ENCODE data around the gene S1PR4.

The S1PR4 gene

DNA sequence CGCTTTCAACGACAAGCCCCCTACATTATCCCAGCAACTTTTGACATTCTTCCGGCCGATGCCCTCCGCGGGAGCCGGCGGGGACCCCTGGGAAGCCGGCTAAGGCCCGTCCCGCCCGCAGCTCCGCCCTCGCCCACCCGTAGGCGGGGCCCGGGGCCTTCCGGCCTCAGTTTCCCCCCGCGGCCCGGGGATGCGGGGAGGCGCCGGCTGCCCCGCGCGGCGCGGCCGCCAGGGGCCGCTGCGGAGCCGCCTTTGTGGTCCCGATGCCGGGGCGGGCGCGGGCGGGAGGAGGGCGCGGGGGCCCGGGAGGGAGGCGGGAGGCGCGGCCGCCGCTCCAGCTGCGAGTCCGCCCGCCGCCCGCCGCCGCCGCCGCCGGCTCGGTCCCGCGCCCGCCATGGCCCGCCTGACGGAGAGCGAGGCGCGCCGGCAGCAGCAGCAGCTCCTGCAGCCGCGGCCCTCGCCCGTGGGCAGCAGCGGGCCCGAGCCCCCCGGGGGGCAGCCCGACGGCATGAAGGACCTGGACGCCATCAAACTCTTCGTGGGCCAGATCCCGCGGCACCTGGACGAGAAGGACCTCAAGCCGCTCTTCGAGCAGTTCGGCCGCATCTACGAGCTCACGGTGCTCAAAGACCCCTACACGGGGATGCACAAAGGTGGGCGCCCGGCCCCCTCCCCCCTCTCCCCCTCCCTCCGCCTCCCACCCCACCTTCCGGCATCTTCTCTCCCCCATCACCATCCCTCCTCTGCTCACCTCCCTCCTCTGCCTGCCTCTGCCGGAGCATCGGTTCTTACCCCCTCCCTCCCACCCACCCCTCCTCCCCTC lies 46.0 kb downstream of the S1PR4 start, which contains the start of gene CELF5:
CELF5 (plus strand) TSS at position 316 of the 823 bp plus-strand sequence; CDS start at position 395, 79 bp downstream.
- DNase-seq (ENCODE audit: low spot score) = peak; percentile 79

DNA sequence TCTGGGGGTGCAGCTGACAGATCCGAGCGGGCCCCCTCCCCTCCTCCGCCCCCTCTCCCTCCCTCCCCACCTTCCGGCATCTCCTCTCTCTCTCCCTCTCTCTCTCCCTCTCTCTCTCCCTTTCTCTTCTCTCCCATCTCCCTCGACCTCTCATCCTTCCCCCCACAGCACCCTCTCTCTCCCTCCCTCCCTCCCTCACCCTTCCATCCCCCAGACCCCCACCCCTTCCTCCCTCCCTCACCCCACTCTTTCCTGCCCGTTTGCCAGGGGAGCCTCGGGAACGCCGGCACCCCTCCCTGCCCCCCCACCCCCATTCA lies 46.6 kb downstream of the S1PR4 start:
- no peak for DNase-seq (ENCODE audit: low spot score)

DNA sequence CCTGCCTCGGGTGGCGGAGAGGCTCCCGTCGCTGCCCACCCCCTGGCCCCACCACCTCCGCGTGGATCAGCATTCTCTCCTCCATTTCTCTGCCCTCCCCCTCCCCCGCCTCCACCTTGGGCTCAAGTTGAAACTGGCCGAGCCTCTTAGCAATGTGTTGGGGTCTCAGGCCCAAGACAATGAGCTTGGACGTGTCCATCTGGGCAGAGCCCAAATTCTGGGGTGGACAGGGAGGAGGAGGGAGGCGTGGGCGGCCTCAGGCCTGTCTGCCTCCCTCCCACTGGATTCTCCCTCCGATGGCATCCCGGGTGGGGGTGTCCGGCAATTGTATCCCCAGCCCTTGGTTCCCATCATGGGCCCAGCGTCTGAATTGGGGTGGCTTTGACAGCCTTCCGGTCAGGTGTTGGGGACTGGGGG lies 47.1 kb downstream of the S1PR4 start:
- DNase-seq (ENCODE audit: low spot score) = no peak

DNA sequence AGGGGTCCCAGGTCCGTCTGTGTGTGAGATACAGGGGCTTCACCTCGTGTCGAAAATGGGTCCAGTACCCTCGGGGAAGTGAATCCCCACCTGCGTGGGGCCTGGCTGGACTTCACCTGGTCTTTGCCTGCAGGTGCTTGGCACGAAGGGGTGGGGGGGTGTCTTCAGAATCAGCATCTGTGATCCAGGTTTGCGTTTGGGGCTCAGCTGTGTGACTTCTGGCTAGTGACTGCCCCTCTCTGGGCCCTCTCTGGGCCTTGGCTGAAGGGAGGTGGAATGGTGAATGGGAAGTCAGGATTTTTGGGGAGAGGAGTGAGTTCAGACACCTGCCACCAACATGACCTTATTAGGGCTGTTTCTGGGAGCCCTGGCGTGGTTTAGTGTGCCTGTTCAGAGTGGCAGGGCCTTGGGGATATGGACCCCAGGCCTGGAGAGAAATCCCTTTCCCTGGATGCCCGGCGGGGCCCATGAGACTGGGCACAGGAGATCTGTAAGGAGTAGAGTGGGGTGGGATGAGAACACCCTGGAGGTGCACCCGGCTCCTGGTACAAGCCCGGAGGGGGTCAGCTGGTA lies 48.6 kb downstream of the S1PR4 start:
- no peak for DNase-seq (ENCODE audit: low spot score)

DNA sequence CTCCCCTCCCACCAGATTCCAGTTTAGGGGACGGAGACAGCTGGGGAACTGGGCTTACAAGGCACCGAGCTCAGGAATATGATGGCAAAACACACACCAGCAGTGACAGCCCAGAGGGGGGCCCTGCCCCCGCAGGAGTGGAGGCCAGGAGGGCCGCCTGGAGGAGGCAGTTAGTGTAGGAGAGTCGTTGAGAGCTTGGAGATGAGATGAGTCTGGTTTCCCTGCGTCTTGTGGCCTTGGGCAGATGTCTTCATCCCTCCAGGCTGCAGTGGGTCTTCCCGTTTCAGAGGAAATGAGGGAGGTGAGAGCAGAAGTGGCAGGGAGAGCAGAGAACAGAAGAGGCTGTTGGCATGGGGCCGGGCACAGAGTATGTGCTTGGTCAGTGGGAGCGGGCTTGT lies 50.8 kb downstream of the S1PR4 start:
- DNase-seq (ENCODE audit: low spot score) = no peak
